K562 (cell line): ENCODE results near the gene FUCA2. TPM values are rescaled to one million over a fixed set of nuclear protein-coding genes. Genes with fewer than 3 reads are reported as not detected.

Experiments
- AFF1 ChIP-seq, 2 experiments: fragments of 450-650 bp; IDR thresholded peaks; 2 replicates each; pipeline ENCODE4 v1.6.1; 2018; ENCODE audit warnings: mild to moderate bottlenecking in 2 of 2, low read depth in 1 of 2; ENCODE audit not compliant: partially characterized antibody in 2 of 2
- ARID2 ChIP-seq: fragments of 450-650 bp; IDR thresholded peaks from 2 replicates; pipeline ENCODE4 v1.6.1; 2017; ENCODE audit warnings: antibody characterized with exemption, mild to moderate bottlenecking
- BCOR ChIP-seq: fragments of 450-650 bp; IDR thresholded peaks from 2 replicates; pipeline ENCODE4 v1.6.1; 2016
- CC2D1A ChIP-seq: fragments of 450-650 bp; IDR thresholded peaks from 2 replicates; pipeline ENCODE4 v1.6.1; 2017; ENCODE audit warnings: mild to moderate bottlenecking
- EHMT2 ChIP-seq: fragments of 450-650 bp; IDR thresholded peaks from 2 replicates; pipeline ENCODE4 v1.6.1; 2018; ENCODE audit warnings: antibody characterized with exemption
- ELF4 ChIP-seq: fragments of 450-650 bp; formaldehyde crosslinking; IDR thresholded peaks from 2 replicates; pipeline ENCODE4 v1.4.0; 2022; ENCODE audit warnings: missing genetic modification characterization
- GATAD2B ChIP-seq: fragments of 450-650 bp; IDR thresholded peaks from 2 replicates; pipeline ENCODE4 v1.6.1; 2017; ENCODE audit warnings: mild to moderate bottlenecking, borderline replicate concordance
- JUN ChIP-seq, 2 experiments: sonication (generic) in 1 of 2; formaldehyde crosslinking in 1 of 2; IDR thresholded peaks; 2 replicates each; pipeline versions ENCODE4 v1.6.1 to v1.8.0; 2012 to 2022; ENCODE audit warnings: borderline replicate concordance in 2 of 2, mild to moderate bottlenecking in 2 of 2, improper control_type of control experiment in 1 of 2, low read depth in 1 of 2, low read length in 1 of 2, missing genetic modification reagents in 1 of 2
- LEF1 ChIP-seq: fragments of 450-650 bp; IDR thresholded peaks from 2 replicates; pipeline ENCODE4 v1.6.1; 2016; ENCODE audit warnings: mild to moderate bottlenecking
- NCOR1 ChIP-seq: fragments of 450-650 bp; IDR thresholded peaks from 2 replicates; pipeline ENCODE4 v1.6.1; 2016; ENCODE audit warnings: mild to moderate bottlenecking, moderate library complexity
- PHB2 ChIP-seq: fragments of 450-650 bp; IDR thresholded peaks from 2 replicates; pipeline ENCODE4 v1.6.1; 2017; ENCODE audit warnings: low read depth
- POLR3A ChIP-seq: IDR thresholded peaks from 2 replicates; pipeline ENCODE4 v1.6.1; 2011; ENCODE audit warnings: borderline replicate concordance, mild to moderate bottlenecking, moderate library complexity; ENCODE audit not compliant: insufficient read length, insufficient read depth; ENCODE audit errors: extremely low read depth
- TRIM24 ChIP-seq, 2 experiments: fragments of 450-650 bp; IDR thresholded peaks; 2 replicates each; pipeline ENCODE4 v1.6.1; 2016
- ZFX ChIP-seq: sonication (generic); formaldehyde crosslinking; IDR thresholded peaks from 2 replicates; pipeline ENCODE4 v1.8.0; 2022; ENCODE audit warnings: mild to moderate bottlenecking, missing genetic modification reagents, moderate library complexity
- ZNF324 ChIP-seq: fragments of 250-450 bp; sonication (Bioruptor Pico); IDR thresholded peaks from 2 replicates; pipeline ENCODE4 v1.4.0; 2020; ENCODE audit warnings: mild to moderate bottlenecking
- polyA plus RNA-seq, 8 experiments: library from polyadenylated mRNA; depleted of rRNA in 4 of 8; stranded (reverse) in 5 of 8; unstranded in 3 of 8; fragments of >200 nt; fragmentation: Nextera tagmentation in 2 of 8; fragmentation: Illumina TruSeq in 1 of 8; extraction: Ambion mirVana in 2 of 8; extraction: Trizol in 1 of 8; gene quantifications; 2 replicates each; pipeline versions ENCODE4 v1.2.1 to v1.2.3, GENCODE V29; 2011 to 2014; ENCODE audit warnings: inconsistent platforms in 1 of 8, missing spikeins in 1 of 8
- total RNA-seq, 7 experiments: library from RNA; depleted of rRNA in 6 of 7; stranded (reverse); fragments of >200 nt in 6 of 7; fragmentation: Illumina TruSeq in 2 of 7; extraction: Trizol in 2 of 7; gene quantifications; 2 replicates each; pipeline versions ENCODE4 v1.2.1 to v1.2.3, GENCODE V29; 2011 to 2021; ENCODE audit warnings: low replicate concordance in 1 of 7
- TF ChIP-seq, protein P1 (sequence below), 2 experiments: fragments of 450-650 bp in 1 of 2; sonication (generic) in 1 of 2; formaldehyde crosslinking; conservative IDR thresholded peaks; 2 replicates each; pipeline versions ENCODE4 v1.4.0 to v1.8.1; 2020 to 2022; ENCODE audit warnings: mild to moderate bottlenecking in 1 of 2, missing genetic modification reagents in 1 of 2
- TF ChIP-seq, protein P2 (sequence below): sonication (generic); formaldehyde crosslinking; IDR thresholded peaks from 2 replicates; pipeline ENCODE4 v1.5.0; 2020; ENCODE audit warnings: missing genetic modification reagents
- TF ChIP-seq, protein P3 (sequence below): fragments of 450-650 bp; IDR thresholded peaks from 2 replicates; pipeline ENCODE4 v1.6.1; 2016; ENCODE audit warnings: borderline replicate concordance

The FUCA2 gene
- total and polyA plus RNA-seq, 9 of the 15 experiments (the other 6 are each of a cell fraction or from before 2014, with no cell fraction given) = 20.6 to 112 (median 79.3) TPM

DNA sequence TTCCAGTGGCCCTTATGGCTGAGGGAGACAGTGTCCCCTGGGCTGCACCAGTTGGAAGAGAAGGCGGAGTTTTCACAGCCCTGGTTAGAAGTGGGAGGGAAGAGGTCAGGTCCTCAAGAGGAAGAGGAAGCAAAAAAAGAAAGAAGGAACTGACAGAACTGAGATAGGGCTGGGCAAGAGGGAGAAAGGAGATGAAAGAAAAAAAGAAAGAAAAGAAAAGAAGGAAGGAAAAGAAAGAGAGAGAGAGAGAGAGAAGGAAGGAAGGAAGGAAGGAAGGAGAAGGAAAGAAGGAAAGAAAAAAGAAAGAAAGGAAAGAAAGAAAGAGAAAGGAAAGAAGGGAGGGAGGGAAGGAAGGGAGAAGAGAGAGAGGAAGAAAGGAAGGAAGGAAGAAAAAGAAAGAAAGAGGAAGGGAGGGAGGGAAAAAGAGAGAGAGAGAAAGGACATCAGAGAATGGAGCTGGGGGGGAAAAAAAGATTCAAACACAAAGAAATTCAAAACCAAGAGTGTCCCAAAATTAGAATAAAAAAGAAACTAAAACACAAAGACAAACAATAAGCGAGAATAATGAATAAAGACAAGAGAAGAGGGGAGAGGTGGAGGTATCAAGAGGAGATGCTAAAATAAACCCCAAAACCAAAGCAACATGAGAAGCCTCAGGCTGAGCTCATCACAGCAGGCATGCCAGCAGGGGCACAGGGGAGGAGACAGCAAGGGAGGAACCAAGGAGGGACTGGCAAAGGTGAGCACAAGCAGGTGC is 5.3 kb upstream of the FUCA2 start (continued):
- TF ChIP-seq AFF1 (IDR thresholded peaks at IDR 0.05; ENCODE audit: low read depth in 1 of 2, partially characterized antibody in 2 of 2) = peak in 1 of 2 experiments; percentile 36
- TF ChIP-seq POLR3A = no peak
- TF ChIP-seq LEF1 = peak; percentile 22; the same call in 1 of the 2 replicates
- no peak for TF ChIP-seq ARID2
- no peak for TF ChIP-seq JUN (IDR thresholded peaks at IDR 0.05; ENCODE audit: borderline replicate concordance, low read depth, low read length)
- no peak for TF ChIP-seq JUN (CRISPR knock-in tag; IDR thresholded peaks at IDR 0.05; ENCODE audit: borderline replicate concordance)
- no peak for TF ChIP-seq ZNF324 (CRISPR knock-in tag)
- TF ChIP-seq, protein P1, sequence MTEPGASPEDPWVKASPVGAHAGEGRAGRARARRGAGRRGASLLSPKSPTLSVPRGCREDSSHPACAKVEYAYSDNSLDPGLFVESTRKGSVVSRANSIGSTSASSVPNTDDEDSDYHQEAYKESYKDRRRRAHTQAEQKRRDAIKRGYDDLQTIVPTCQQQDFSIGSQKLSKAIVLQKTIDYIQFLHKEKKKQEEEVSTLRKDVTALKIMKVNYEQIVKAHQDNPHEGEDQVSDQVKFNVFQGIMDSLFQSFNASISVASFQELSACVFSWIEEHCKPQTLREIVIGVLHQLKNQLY (CRISPR knock-in tag; conservative IDR thresholded peaks at IDR 0.05) = no peak
- TF ChIP-seq, protein P2, sequence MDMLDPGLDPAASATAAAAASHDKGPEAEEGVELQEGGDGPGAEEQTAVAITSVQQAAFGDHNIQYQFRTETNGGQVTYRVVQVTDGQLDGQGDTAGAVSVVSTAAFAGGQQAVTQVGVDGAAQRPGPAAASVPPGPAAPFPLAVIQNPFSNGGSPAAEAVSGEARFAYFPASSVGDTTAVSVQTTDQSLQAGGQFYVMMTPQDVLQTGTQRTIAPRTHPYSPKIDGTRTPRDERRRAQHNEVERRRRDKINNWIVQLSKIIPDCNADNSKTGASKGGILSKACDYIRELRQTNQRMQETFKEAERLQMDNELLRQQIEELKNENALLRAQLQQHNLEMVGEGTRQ = no peak
- TF ChIP-seq EHMT2 = peak; percentile 67; the same call in 1 of the 2 replicates
- TF ChIP-seq, protein P3, sequence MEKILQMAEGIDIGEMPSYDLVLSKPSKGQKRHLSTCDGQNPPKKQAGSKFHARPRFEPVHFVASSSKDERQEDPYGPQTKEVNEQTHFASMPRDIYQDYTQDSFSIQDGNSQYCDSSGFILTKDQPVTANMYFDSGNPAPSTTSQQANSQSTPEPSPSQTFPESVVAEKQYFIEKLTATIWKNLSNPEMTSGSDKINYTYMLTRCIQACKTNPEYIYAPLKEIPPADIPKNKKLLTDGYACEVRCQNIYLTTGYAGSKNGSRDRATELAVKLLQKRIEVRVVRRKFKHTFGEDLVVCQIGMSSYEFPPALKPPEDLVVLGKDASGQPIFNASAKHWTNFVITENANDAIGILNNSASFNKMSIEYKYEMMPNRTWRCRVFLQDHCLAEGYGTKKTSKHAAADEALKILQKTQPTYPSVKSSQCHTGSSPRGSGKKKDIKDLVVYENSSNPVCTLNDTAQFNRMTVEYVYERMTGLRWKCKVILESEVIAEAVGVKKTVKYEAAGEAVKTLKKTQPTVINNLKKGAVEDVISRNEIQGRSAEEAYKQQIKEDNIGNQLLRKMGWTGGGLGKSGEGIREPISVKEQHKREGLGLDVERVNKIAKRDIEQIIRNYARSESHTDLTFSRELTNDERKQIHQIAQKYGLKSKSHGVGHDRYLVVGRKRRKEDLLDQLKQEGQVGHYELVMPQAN = 0 out of 2 replicates have a peak, but pooled peaks have one; percentile 25
- 0 out of 2 replicates have a peak, but pooled peaks have one; percentile 18 for TF ChIP-seq PHB2
- 0 out of 4 replicates have a peak, but pooled peaks of 1 of the 2 experiments have one; percentile 18 for TF ChIP-seq TRIM24 (IDR thresholded peaks at IDR 0.05)
- TF ChIP-seq NCOR1 = peak; percentile 18; the same call in 1 of the 2 replicates
- 0 out of 2 replicates have a peak, but pooled peaks have one; percentile 34 for TF ChIP-seq CC2D1A
- TF ChIP-seq GATAD2B = no peak
- peak; percentile 64; the same call in 1 of the 2 replicates for TF ChIP-seq ELF4 (CRISPR knock-in tag)
- no peak for TF ChIP-seq ZFX (CRISPR knock-in tag)
- peak; percentile 51; the same call in 1 of the 2 replicates for TF ChIP-seq BCOR
